Vagina (tissue), 2 donors: ENCODE measurements around the gene NYNRIN.

Source experiments
- POLR2A ChIP-seq, 2 donors: fragments of 450-650 bp; IDR thresholded peaks; one replicate each; pipeline ENCODE4 v1.6.1; 2017; ENCODE audit warnings: antibody characterized with exemption in 2 of 2, mild to moderate bottlenecking in 2 of 2, moderate library complexity in 2 of 2
- TF ChIP-seq, protein P1 (sequence below), 3 experiments: fragments of 450-650 bp in 2 of 3; fragments of 200-600 bp in 1 of 3; sonication (generic) in 1 of 3; IDR thresholded peaks; one replicate each; pipeline ENCODE4 v1.5.1; 2017 to 2019; ENCODE audit warnings: antibody characterized with exemption in 3 of 3, mild to moderate bottlenecking in 2 of 3, moderate library complexity in 2 of 3

GRCh38 chr14:24437736-24438067 is 38.9 kb downstream of the NYNRIN start:
- TF ChIP-seq, protein P1, sequence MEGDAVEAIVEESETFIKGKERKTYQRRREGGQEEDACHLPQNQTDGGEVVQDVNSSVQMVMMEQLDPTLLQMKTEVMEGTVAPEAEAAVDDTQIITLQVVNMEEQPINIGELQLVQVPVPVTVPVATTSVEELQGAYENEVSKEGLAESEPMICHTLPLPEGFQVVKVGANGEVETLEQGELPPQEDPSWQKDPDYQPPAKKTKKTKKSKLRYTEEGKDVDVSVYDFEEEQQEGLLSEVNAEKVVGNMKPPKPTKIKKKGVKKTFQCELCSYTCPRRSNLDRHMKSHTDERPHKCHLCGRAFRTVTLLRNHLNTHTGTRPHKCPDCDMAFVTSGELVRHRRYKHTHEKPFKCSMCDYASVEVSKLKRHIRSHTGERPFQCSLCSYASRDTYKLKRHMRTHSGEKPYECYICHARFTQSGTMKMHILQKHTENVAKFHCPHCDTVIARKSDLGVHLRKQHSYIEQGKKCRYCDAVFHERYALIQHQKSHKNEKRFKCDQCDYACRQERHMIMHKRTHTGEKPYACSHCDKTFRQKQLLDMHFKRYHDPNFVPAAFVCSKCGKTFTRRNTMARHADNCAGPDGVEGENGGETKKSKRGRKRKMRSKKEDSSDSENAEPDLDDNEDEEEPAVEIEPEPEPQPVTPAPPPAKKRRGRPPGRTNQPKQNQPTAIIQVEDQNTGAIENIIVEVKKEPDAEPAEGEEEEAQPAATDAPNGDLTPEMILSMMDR (IDR thresholded peaks at IDR 0.05) = no peak
- TF ChIP-seq POLR2A (IDR thresholded peaks at IDR 0.05) = no peak
